Panc1 (cell line): Measurements from ENCODE around the gene NFATC2. TPM values are rescaled to one million over a fixed set of nuclear protein-coding genes. Genes with fewer than 3 reads are reported as not detected.

Experiments used
- ATAC-seq: fragments of 200-7000 bp; cut with Tn5 transposase; 2 replicates; pipeline ENCODE4 v1.9.1; 2020; ENCODE audit warnings: mild to moderate bottlenecking, moderate library complexity
- BruUV-seq: library from RNA; stranded (reverse); fragments of 400-500 nt; replicated peaks from 2 replicates; lab custom pipeline; 2021; lab: Mats Ljungman, UMichigan
- CTCF ChIA-PET: fragments of 300-600 bp; sonication (Branson Sonifier 250); formaldehyde crosslinking; loops from one replicate; lab custom pipeline; 2022; ENCODE audit warnings: antibody characterized with exemption; lab: Charles Lee
- POLR2A ChIA-PET: fragments of 300-600 bp; sonication (Branson Sonifier 250); formaldehyde crosslinking; loops from one replicate; lab custom pipeline; 2022; ENCODE audit warnings: antibody characterized with exemption; lab: Charles Lee
- DNase-seq: peaks from one replicate; pipeline ENCODE4 v3.0.0-alpha.2; 2010; ENCODE audit warnings: low read depth, low spot score
- H3K27ac ChIP-seq: 2 replicates; pipeline ENCODE4 v1.5.1; 2011; ENCODE audit warnings: mild to moderate bottlenecking, low read length, inconsistent platforms
- H3K27me3 ChIP-seq: fragments of 200-500 bp; sonication (Bioruptor generic); 2 replicates; pipeline ENCODE4 v1.6.0; 2014; ENCODE audit warnings: low read length, inconsistent platforms; ENCODE audit not compliant: control insufficient read depth, insufficient read depth
- H3K36me3 ChIP-seq: fragments of 200-500 bp; sonication (Bioruptor generic); 2 replicates; pipeline ENCODE4 v1.5.1; 2014; ENCODE audit warnings: inconsistent platforms, mild to moderate bottlenecking, low read length, moderate library complexity; ENCODE audit not compliant: control insufficient read depth, insufficient read depth
- H3K4me1 ChIP-seq: 2 replicates; pipeline ENCODE4 v1.5.1; 2011; ENCODE audit warnings: inconsistent platforms, mild to moderate bottlenecking, low read length, moderate library complexity; ENCODE audit not compliant: control insufficient read depth, insufficient read depth
- H3K4me3 ChIP-seq, 2 experiments: 2 replicates each; pipeline ENCODE4 v1.5.1; 2011 to 2012; ENCODE audit warnings: low read depth in 2 of 2, low read length in 2 of 2, mild to moderate bottlenecking in 2 of 2, inconsistent platforms in 1 of 2, moderate library complexity in 1 of 2
- H3K9me3 ChIP-seq: fragments of 200-500 bp; sonication (Bioruptor generic); 2 replicates; pipeline ENCODE4 v1.5.1; 2014; ENCODE audit warnings: low read depth, mild to moderate bottlenecking, inconsistent platforms, low read length, moderate library complexity; ENCODE audit not compliant: control insufficient read depth, insufficient read depth
- POLR2AphosphoS5 ChIP-seq: IDR thresholded peaks from 2 replicates; pipeline ENCODE4 v1.6.1; 2012; ENCODE audit warnings: mild to moderate bottlenecking, low read depth, low read length, moderate library complexity
- SIN3A ChIP-seq: IDR thresholded peaks from 2 replicates; pipeline ENCODE4 v1.6.1; 2012; ENCODE audit warnings: low read depth, mild to moderate bottlenecking, low read length, moderate library complexity, borderline replicate concordance; ENCODE audit not compliant: insufficient read depth
- TCF7L2 ChIP-seq: IDR thresholded peaks from 2 replicates; pipeline ENCODE4 v1.6.1; 2011; ENCODE audit warnings: mild to moderate bottlenecking, low read depth, low read length, inconsistent platforms
- in situ Hi-C: cut with HindIII; loops from 2 replicates; pipeline ENCODE4 v1.10.0; 2016; ENCODE audit warnings: low sequenced_read_pairs, low pct_unique_long_range_greater_than_20kb
- intact Hi-C: fragments of 100-400 bp; cut with micrococcal nuclease; formaldehyde crosslinking; loops from one replicate; pipeline ENCODE4 v1.10.0; 2022; ENCODE audit not compliant: unreplicated experiment
- total RNA-seq: library from RNA; stranded (reverse); gene quantifications from one replicate; pipeline ENCODE4 v1.2.1, GENCODE V29; 2021; ENCODE audit not compliant: unreplicated experiment
- TF ChIP-seq, protein P1 (sequence below): fragments of 450-650 bp; IDR thresholded peaks from 2 replicates; pipeline ENCODE4 v1.5.1; 2017; ENCODE audit warnings: mild to moderate bottlenecking
- TF ChIP-seq, protein P2 (sequence below), 2 experiments: IDR thresholded peaks; 2 replicates each; pipeline ENCODE4 v1.6.1; 2011 to 2012; ENCODE audit warnings: low read depth in 2 of 2, control low read depth in 1 of 2, low read length in 1 of 2, mild to moderate bottlenecking in 1 of 2, moderate library complexity in 1 of 2; ENCODE audit not compliant: insufficient read depth in 1 of 2

Gene NFATC2
- total RNA-seq, 1 experiment from 2014 or later = 10.6 TPM

DNA sequence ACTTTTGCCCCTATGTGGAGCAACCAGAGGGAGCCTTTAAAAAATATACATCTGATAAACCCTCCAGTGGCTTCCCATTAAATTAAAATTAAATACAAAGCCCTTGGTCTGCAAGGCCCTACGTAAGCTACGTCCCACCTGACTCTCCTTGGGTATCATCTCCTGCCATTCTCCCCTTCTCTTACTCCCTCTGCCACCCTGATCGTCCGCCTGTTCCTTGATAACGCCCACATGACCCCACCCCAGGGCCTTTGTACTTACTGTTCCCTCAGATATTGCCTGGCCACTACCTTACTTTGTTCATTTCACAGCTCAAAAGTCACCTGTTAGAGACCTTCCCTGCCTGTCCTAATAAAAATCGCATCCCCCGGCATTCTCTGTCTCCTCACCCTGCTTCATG is 5.4 kb upstream of the NFATC2 start:
- no peak overlapping the region for H3K27ac ChIP-seq
- CTCF ChIA-PET = no interaction called here
- H3K9me3 ChIP-seq = no peaks in the 10 kb centered on the region
- POLR2A ChIA-PET = no interaction called here
- TF ChIP-seq TCF7L2 (no peak), POLR2AphosphoS5 (no peak), SIN3A (no peak)
- TF ChIP-seq, protein P1, sequence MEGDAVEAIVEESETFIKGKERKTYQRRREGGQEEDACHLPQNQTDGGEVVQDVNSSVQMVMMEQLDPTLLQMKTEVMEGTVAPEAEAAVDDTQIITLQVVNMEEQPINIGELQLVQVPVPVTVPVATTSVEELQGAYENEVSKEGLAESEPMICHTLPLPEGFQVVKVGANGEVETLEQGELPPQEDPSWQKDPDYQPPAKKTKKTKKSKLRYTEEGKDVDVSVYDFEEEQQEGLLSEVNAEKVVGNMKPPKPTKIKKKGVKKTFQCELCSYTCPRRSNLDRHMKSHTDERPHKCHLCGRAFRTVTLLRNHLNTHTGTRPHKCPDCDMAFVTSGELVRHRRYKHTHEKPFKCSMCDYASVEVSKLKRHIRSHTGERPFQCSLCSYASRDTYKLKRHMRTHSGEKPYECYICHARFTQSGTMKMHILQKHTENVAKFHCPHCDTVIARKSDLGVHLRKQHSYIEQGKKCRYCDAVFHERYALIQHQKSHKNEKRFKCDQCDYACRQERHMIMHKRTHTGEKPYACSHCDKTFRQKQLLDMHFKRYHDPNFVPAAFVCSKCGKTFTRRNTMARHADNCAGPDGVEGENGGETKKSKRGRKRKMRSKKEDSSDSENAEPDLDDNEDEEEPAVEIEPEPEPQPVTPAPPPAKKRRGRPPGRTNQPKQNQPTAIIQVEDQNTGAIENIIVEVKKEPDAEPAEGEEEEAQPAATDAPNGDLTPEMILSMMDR = no peak
- TF ChIP-seq, protein P2, sequence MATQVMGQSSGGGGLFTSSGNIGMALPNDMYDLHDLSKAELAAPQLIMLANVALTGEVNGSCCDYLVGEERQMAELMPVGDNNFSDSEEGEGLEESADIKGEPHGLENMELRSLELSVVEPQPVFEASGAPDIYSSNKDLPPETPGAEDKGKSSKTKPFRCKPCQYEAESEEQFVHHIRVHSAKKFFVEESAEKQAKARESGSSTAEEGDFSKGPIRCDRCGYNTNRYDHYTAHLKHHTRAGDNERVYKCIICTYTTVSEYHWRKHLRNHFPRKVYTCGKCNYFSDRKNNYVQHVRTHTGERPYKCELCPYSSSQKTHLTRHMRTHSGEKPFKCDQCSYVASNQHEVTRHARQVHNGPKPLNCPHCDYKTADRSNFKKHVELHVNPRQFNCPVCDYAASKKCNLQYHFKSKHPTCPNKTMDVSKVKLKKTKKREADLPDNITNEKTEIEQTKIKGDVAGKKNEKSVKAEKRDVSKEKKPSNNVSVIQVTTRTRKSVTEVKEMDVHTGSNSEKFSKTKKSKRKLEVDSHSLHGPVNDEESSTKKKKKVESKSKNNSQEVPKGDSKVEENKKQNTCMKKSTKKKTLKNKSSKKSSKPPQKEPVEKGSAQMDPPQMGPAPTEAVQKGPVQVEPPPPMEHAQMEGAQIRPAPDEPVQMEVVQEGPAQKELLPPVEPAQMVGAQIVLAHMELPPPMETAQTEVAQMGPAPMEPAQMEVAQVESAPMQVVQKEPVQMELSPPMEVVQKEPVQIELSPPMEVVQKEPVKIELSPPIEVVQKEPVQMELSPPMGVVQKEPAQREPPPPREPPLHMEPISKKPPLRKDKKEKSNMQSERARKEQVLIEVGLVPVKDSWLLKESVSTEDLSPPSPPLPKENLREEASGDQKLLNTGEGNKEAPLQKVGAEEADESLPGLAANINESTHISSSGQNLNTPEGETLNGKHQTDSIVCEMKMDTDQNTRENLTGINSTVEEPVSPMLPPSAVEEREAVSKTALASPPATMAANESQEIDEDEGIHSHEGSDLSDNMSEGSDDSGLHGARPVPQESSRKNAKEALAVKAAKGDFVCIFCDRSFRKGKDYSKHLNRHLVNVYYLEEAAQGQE (IDR thresholded peaks at IDR 0.05; ENCODE audit: insufficient read depth in 1 of 2, low read depth in 2 of 2, low read length in 1 of 2) = no peak
- ATAC-seq (no peak), DNase-seq (no peak)
- BruUV-seq = no TSS peak
- intact Hi-C loops (no loop called here), in situ Hi-C loops (no loop called here)
- H3K4me1 ChIP-seq = peaks cover under 1% of the 10 kb centered on the region; the same call in 1 of the 2 replicates
- H3K36me3 ChIP-seq = no peaks in the 10 kb centered on the region
- H3K27me3 ChIP-seq = no peaks in the 10 kb centered on the region
- no peak overlapping the region for H3K4me3 ChIP-seq

DNA sequence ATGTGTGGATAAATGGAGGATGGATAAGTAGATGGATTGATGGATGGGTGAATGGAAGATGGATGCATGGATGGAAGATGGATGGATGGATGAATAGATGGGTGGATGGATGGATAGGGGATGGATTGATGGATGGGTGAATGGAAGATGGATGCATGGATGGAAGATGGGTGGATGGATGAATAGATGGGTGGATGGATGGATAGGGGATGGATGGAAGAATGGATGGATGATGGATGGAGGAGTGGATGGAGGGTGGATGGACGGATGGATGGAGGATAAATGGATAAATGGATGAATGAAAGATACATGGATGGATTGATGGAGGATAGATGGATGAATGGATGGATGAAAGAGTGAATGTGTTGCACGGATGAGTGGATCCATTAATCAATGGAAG is 3.0 kb upstream of the NFATC2 start:
- DNase-seq (no peak), ATAC-seq (no peak)
- intact Hi-C loops (no loop called here), in situ Hi-C loops (no loop called here)
- H3K27ac ChIP-seq = no peak overlapping the region
- H3K4me1 ChIP-seq = peaks cover 18% of the 10 kb centered on the region
- ChIA-PET CTCF (no interaction called here), POLR2A (no interaction called here)
- BruUV-seq = no TSS peak
- H3K36me3 ChIP-seq = no peaks in the 10 kb centered on the region
- TF ChIP-seq, protein P2 (IDR thresholded peaks at IDR 0.05; ENCODE audit: insufficient read depth in 1 of 2, low read depth in 2 of 2, low read length in 1 of 2) = no peak
- TF ChIP-seq TCF7L2 (no peak), SIN3A (no peak), POLR2AphosphoS5 (no peak)
- TF ChIP-seq, protein P1 = no peak
- no peak overlapping the region for H3K4me3 ChIP-seq
- H3K9me3 ChIP-seq = no peaks in the 10 kb centered on the region
- no peaks in the 10 kb centered on the region for H3K27me3 ChIP-seq
